Hepatic stellate cell (primary cell): ENCODE measurements around the gene ZC3H14.
"Not testable (repeated sequence)": the region's sequence is repeated elsewhere in the genome, so short reads cannot be mapped to it uniquely, and the experiment has no call there.

ENCODE experiments used
- DNase-seq: peaks from one replicate; pipeline ENCODE4 v3.0.0; 2011; ENCODE audit warnings: low spot score

Gene ZC3H14, protein sequence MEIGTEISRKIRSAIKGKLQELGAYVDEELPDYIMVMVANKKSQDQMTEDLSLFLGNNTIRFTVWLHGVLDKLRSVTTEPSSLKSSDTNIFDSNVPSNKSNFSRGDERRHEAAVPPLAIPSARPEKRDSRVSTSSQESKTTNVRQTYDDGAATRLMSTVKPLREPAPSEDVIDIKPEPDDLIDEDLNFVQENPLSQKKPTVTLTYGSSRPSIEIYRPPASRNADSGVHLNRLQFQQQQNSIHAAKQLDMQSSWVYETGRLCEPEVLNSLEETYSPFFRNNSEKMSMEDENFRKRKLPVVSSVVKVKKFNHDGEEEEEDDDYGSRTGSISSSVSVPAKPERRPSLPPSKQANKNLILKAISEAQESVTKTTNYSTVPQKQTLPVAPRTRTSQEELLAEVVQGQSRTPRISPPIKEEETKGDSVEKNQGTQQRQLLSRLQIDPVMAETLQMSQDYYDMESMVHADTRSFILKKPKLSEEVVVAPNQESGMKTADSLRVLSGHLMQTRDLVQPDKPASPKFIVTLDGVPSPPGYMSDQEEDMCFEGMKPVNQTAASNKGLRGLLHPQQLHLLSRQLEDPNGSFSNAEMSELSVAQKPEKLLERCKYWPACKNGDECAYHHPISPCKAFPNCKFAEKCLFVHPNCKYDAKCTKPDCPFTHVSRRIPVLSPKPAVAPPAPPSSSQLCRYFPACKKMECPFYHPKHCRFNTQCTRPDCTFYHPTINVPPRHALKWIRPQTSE

DNA sequence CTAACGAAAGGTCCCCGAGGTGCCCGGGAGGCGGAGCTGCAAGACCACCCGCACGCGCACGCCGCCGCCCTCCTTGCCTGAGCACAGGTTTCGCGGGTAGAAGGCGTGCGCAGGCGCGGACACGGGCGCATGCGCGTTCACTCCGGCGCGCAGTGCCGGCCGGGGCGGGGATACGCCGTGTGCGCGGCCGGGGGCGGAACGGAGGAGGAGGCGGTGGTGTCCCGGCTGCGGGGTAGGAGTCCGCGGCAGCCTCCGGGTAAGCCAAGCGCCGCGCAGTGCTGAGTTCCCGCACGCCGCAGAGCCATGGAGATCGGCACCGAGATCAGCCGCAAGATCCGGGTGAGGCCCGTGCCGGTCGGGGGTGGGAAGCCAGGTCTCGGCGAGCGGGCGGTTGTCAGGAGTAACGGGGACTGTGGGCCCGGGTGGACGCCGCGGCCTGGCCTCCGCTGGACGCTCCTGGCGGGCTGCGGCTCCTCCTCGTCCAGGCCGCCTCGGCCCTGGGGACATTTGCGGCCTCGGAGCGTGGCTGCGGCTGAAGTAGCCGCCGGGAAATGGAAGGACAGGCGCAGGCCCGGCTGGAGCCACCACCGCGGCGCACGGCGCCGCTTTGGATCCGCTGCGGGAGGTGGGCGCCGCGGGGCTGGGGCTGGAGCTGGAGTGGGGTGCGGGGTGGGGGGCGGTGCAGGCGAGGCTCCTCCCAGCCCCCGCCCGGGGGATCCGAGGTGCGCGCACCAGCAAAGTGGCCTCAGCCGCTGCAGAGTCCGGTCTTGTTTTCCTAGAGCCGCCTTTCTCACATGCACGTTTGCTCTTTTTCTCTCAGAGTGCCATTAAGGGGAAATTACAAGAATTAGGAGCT is at the start of gene ZC3H14:
ZC3H14 (plus strand) TSS at position 207 of the 856 bp plus-strand sequence; CDS start at position 304, 97 bp downstream.
- peak; percentile 92 for DNase-seq

DNA sequence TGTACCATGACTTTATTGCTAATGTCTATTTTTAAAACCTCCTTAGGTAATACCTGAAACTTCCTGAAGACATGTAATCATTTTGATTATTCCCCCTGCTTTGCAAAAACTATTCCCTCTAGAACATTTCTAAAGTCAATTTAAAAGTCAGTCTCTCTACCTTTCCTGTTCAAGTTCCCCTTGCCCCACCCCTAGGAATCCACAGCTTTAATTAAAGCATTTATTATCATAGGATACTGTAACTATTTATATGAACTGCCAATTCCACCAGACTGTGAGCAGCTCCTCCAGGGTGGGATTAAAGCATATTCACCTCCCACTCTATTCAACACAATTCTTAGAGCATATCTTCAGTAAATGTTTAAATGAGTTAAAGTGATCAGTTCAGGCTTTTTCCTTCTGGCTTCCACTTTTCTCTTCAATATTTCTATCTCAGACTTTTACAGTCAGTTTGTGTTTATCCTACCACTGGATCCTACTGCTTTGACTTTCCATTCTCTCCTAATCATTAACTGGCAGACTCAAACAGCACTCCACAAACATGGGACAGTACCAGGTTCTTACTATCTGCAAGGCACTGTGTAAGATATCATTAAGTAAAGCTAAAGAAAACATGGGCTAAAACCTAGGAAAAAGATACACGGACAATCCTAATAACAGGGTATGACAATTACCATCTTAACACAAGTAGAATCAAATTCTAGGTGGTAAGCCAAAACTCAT is 47.2 kb upstream of the ZC3H14 start:
- no peak for DNase-seq

DNA sequence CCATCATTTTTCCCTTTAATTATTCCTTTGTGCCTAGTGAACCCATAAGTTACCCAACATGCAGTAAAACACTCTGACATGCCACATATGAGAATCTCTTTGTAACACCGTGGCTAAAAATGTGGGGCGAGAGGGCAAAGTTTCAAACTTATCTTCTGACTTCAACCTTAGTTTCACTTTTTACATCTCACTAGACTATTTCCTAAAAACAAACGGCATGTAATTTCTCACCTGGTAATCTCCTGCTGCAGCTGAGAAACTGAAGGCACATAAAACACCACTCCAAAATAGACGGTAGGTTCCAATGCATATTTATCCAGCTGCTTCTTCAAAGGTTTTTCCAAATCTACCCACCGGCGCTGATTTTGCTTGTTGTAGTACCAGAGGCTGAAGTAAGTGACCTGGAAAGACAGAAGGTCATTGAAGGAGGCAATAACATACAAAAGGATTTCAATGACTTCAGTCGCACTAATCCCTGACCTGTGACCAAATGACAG is 45.9 kb upstream of the ZC3H14 start:
- DNase-seq: no peak

DNA sequence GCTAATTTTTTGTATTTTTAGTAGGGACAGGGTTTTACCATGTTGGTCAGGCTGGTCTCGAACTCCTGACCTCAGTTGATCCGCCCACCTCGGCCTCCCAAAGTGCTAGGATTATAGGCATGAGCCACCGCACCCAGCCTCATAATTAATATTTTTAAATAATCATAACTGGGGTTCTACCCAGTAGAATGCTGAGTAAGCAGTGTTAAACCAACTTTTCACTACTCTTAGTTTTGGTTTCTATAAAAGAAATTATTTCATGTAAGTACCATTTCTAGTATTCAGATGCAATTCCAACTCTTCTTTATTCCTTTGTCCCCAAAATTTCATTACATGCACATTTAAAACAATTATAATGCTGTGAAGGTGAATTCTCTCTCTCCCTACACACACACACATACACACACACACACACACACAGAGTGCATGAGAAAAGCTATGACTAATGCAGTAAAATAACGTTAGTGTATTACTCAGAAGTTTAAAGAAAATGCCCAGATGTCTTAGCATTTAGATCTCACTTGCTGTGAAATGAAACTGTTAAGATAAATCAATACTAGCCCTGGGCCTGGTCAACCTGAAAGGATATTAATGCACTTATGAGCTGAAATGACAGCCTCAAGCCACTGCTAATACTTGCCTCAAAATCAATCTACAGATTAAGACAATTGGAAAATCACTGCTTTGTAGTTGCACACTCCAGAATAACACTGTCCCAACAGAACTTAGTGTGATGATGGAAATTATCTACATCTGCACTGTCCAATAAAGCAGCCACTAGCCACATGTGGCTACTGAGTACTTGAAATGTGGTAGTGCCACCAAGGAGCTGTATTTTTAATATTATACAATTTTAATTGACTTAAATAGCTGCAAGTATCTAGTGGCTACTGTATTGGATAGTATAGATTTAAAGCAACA is 44.0 kb upstream of the ZC3H14 start:
- peak; percentile 6 for DNase-seq

DNA sequence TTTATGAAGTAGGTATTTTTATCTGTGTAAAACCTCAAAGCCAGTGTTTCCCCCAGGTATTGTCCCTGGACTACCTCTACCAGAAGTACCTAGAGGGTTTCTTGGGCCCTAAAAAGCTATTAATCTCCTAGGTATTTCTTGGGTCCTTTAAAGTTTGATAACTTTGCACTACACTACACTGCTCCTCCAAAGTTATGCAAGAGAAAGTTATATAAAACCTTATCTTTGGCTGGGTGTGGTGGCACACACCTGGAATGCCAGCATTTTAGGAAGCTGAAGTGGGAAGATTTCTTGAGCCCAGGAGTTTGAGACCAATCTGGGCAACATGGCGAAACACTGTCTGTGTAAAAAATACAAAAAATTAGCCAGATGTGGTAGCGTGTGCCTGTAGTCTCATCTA is 42.9 kb upstream of the ZC3H14 start:
- DNase-seq: no peak

DNA sequence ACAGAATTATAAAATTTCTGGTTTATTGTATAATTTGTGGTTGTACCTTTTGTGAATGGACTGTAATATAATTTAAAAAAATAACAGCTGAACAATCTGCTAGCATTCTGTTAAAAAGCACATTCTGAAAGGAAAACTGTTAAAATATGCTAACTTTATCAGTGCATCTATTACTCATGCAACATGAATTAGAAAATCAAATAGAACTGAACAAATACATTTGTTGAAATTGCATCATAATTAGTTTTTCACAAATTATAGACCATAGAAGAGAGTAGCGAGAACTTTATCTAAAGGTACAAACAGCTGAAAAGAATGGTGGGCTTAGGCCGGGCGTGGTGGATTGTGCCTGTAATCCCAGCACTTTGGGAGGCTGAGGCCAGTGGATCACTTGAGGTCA is 41.0 kb upstream of the ZC3H14 start:
- peak; percentile 4 for DNase-seq

DNA sequence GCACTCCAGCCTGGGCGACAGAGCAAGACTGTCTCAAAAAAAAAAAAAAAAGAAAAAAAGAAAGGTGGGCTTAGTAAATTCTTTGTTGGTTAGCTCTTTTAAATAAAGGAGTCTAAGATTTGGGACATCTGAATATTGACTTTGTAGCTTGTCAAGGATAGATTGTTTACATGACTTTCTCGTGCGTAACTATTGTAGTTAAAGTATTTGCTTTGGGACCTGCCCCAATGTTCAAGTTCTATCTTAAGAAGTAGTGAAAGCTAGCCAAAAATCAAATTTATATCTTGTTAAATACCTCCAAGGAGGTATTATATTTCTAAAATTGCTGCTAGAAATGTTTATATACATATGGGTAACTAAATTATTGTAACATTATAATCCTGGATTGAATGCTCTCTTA is 40.4 kb upstream of the ZC3H14 start:
- no peak for DNase-seq

DNA sequence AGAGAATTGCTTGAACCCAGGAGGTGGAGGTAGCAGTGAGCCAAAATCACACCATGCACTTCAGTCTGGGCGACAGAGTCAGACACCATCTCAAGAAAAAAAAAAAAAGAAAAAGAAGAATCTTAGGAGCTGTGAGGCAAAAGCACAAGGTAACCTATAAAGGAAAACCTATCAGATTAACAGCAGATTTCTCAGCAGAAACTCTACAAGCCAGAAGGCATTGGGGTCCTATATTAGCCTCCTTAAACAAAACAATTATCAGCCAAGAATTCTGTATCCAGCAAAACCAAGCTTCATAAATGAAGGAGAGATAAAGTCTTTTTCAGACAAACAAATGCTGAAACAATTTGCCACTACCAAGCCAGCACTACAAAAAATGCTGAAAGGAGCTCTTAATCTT is 32.9 kb upstream of the ZC3H14 start:
- DNase-seq: not testable (repeated sequence)

DNA sequence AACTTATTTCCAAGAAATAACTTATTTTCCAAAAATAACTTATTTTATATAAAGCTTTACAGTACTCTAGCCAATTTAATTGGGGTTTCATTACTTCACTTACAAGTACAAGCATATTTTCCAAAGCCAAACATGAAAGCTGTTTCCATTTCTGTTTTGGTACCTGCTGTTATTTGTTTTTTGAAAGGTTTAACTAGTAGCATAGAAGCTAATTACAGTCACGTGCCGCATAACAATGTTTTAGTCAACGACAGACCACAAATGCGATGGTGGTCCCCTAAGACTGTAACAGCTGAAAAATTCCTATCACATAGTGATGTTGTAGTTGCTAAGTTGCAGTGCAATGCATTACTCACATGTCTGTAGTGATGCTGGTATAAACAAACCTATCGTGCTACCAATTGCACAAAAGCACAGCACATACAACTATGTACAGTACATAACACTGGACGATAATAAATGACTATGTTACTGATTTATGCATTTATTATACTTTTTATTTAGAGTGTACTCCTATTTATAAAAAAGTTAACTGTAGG is 29.7 kb upstream of the ZC3H14 start:
- no peak for DNase-seq

DNA sequence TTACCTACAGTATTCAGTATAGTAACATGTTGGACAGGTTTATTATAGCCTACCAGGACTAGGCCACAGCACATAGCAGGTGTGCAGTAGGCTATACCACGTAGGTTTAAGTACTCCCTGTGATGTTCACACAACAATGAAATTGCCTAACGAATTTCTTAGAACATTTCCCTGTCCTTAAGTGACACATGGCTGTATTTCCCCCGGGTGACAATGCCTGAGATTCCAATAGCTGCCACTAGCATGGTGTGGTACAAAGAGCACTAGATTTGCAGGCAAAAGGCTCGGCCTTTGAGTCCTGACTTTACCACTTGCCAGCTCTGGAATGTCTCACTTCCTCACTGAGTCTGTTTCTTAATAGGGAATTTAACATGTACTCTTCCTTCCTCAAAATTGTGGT is 27.7 kb upstream of the ZC3H14 start:
- peak; percentile 15 for DNase-seq

DNA sequence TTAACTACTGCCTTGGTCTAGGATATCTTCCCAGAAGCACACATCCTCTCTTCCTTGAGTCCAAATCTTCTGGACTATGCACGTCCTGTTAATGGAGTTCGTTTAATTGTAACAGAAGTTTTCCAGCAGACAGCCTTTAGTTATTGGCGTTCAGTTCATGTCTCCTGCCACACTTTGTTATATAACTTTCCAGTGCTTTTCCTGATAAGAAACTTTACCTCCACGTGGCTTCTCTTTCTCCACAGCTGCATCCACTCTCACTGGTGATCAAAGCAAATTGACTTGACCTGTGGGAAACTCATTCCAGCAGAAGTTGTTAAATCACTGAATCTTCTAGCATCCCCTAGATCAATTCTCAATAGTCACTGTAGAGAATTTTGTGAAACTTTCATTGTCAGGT is 27.0 kb upstream of the ZC3H14 start:
- no peak for DNase-seq

DNA sequence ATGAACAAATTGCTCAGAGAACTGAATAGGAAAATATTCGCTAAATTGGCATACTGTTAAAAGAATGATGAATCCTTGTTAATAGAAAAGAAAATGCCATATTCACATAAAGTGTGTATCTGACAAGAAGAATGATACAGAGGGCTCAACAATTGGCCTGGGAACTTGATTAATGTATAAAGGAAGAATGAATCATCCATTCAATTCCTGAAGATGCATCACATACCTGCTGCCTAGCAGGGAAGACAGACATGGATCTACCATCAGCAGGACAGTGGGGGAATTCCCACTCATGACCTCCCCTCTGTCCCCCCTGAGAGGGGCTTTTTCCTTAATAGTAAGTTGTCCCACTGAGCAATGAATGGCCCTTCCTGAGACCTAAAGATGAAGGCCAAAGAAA is 21.5 kb upstream of the ZC3H14 start:
- DNase-seq: no peak

DNA sequence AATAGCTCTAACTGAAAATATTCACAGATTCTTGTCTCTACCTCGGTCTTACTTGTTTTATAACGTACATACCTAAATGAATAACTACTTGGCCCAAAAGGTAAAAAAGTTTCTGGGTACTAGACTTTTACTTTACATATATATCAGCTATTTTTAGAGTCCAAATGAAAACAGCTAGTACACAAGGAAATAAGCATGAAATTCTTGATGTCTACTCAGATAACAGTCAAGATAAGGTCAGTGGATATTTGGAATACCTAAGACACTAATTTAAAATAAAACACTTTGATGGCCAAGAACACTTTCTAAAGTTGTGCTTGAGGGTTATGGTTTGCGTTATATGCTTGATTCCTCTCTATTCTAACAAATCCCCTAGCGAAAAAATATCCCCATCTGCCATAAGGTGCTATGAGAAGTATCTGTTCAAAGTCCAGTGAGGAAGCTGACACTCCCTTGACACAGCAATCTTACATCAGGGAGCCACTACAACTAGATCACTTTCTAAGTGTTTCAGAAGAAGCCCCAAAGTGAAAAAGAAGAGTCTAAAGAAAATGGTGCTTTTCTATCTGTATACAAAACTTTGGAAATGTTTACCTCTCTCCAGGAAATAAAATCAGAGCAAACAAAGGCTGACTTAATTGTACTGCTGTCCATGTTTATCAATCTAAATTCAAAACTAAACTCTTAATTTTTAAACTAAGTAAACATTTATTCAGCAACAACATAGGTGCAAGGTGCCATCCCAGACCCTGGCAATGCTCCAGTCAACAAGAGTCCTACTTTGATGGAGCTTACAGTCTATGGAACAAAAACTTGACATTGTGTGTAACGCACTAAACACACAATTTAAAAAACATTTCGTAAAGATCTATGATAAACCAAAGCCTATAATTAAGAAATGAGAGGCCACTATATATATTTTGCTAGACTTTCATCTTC is 19.7 kb upstream of the ZC3H14 start:
- DNase-seq: no peak

DNA sequence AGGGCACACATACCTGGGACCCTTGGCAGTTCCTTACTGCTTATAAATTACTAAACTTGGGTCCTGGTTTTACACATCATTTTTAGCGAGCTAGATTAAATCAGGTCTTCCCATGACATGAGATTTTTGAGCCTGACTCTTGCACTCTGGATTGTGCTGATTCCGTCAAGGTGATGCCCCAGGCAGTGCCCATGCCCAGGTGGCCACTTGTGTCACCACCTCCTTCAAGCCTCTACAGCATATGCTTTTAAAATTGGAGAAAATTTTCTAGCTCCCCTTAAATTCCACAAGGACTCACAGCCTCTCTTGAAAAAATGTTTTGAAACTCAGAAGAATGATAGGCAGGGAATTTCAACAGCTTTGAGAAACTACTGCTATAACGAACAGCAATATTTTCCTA is 17.6 kb upstream of the ZC3H14 start:
- no peak for DNase-seq

DNA sequence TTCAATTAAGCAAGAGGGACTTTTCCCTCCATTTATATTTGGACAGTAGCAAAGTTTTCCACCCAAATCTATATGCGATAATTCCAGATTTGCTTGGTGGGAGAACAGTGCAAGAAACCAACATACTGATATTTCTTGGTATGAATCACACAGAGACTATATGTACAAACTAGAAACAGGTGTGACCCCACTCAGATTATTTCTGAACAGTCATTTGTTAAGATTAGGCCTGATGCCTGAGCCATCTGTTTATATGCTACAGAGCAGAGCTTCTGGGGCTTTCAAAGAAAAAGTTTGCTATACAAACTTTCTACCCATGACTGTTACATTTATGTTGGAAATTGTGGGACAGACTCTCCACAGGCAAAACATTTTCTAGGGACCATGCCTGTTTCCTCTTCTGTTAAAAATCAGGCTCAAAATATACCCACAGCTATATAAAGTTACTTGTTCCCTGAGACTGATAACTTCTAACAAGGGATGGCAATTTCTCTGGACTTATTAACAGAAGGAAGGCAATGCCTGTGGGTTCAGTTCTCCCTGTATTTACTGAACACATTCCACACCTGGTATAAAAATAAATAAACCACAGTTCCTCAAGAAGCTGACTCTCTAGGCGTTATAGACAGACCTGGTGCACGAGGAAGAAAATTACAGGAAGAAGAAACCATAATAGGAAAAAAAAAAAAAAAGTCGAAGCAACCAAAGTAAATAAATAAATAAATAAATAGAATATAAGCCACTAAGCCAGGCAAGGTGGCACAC is 16.0 kb upstream of the ZC3H14 start:
- DNase-seq: no peak

DNA sequence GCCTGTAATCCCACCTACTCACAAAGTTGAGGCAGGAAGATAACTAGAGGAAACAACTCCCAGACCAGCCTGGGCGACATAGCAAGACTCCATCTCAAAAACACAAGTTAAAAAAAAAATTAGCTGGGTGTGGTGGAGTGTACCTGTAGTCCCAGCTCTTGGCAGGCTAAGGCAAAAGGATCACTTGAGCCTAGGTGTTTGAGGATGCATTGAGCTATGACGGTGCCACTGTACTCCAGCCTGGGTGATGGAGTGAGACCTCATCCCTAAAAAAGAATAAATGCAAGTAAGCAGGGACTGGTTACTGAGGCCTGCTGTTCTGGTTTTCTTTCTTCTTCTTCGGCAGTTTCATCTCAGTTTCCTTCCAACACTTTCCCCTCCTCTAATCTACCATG is 15.5 kb upstream of the ZC3H14 start:
- DNase-seq: no peak

DNA sequence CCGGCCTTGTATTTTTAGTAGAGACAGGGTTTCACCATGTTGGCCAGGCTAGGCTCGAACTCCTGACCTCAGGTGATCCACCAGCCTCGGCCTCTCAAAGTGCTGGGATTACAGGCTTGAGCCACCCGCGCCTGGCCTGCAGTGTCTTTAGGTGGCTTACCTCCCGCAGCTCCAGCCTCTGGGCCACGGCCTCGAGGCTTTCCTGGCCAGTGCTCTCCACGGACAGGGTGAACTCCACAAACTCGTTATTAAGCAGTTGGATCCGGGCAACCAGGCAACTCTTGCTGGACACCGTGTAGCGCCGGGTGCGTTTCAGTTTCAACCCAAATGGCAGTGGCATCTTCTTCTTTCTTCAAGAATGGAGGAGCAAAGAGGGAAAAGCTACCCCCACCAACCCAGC is 12.8 kb upstream of the ZC3H14 start:
- no peak for DNase-seq

DNA sequence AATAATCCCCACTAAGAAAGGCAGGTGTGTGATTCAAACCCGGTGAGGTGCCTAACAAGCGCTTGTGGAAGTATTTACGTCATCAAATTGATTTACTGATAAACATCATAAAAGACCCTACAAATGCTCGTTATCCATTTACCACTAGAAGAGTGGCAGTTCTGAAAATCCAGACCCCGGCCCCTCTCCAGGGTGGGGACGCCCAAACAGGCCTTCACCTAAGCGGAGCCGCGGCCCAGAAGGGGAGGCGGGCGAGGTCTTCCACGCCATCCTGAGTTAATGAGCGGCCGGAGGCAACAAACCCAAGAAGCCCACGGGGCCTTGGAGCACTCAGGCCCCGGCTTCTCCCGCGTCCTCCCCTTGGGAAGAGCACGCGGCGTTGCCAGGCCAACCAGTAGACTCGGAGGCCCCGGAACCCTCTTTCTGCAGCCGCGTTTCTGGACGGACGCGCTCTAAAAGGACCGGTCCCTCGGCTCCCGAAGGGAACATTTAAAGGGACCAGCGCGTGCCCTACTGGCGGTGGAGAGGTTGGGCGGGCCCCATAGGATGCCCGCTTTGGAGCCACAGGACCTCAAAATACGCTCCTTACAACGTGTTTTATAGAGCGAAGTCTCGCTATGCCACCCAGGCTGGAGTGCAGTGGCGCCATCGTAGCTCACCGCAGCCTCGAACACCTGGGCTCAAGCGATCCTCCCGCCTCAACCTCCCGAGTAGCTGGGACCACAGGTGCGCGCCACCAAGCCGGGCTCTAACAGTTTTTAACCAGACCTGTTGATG is 11.6 kb upstream of the ZC3H14 start:
- peak; percentile 80 for DNase-seq
